NK-92 treated with Interleukin-12 subunit alpha and Interleukin-12 subunit beta, amount 100 ng/mL, for 24 hours (cell line): ENCODE measurements around the gene ZBED4.

Experiments used
- DNase-seq: peaks from one replicate; lab custom pipeline; 2025; lab: John Stamatoyannopoulos, UW

ZBED4 gene

DNA sequence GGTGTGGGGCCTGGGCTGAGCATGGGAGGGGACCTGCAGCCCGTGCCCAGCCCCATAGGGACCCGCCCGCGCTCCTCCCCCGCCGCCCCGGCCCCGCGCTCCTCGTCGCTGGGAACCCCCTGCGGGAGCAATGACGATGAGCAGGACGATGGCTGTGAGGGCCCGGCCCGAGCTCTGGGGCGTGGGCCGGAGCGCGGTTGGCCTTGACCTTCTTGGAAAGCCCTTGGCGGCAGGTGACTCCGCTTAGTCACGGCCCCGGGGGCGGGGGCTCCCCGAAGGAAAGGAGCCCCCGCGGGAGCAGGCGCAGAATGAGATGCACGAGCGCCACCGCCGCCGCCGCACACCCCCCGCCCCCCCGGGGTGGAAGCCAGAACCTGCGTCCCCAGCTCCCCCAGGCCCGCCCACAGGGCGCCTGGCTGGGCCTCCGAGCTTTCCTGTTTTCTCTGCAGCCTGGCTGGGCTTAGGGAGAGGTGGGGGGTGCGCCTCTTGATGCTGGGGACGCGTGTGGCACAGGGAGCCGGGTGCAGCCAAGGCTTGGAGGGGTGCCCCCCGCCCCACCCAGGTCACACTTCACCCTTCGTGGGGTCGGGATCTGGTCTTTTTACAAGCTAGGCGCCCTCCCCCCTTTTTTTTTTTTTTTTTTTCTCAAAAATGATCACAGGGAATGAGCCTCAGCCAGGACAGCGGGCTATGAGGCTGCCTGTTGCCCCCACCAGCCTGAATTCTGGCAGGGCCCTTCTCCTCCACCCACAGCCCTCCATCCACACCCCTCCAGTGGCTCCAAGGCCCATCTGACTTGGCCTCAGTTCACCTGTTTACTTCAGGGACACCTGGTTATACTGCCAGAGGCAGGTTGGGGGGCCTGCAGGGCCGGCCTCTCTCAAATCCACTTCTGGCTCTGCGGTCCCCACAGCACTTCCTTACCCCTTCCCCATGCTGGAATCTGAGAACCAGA lies 82.7 kb downstream of the ZBED4 start:
- DNase-seq, result peak; percentile 91

GRCh38 chr22:49936973-49937757 lies 83.5 kb downstream of the ZBED4 start:
- DNase-seq, result no peak

GRCh38 chr22:49937758-49938564 lies 84.3 kb downstream of the ZBED4 start:
- DNase-seq, result no peak

- no peak for DNase-seq
Observed at GRCh38 chr22:49938565-49939136, 85.0 kb downstream of the ZBED4 start.
